ENCODE results near the gene TMEM175.

TMEM175 gene

GRCh38 chr4:966266-967112, 34.2 kb downstream of the TMEM175 start:
- no CpG with 5 or more reads among the region's 48 CpGs for WGBS (ENCODE audit: extremely low coverage, insufficient coverage, insufficient read length)
- Histone ChIP-seq H3K79me2 (ENCODE audit: control insufficient read depth, insufficient read depth, low read length, poor library complexity) (no peaks in the 10 kb centered on the region), H3K27me3 (ENCODE audit: insufficient read depth, low read length) (peaks cover 18% of the 10 kb centered on the region), H3K18ac (ENCODE audit: low read length) (no peak overlapping the region), H2BK12ac (ENCODE audit: low read length) (no peak overlapping the region), H3K4ac (ENCODE audit: low read depth, low read length) (no peak overlapping the region), H4K8ac (ENCODE audit: low read depth, low read length) (no peak overlapping the region), H4K12ac (ENCODE audit: low read depth, low read length) (no peak overlapping the region), H3K27ac (ENCODE audit: low read depth, low read length) (no peak overlapping the region), H3K9me3 (ENCODE audit: insufficient read depth, low read depth, low read length) (peaks cover 4% of the 10 kb centered on the region), H4K91ac (ENCODE audit: low read depth, low read length) (no peak overlapping the region), H2BK120ac (ENCODE audit: insufficient read depth, low read length, poor library complexity) (no peak overlapping the region), H3K4me1 (ENCODE audit: control insufficient read depth in 1 of 2, insufficient read depth in 2 of 2, low read length in 2 of 2) (peaks cover 0 to 3% of the 10 kb centered on the region in 2 experiments), H3K9ac (ENCODE audit: low read length) (no peak overlapping the region), H3K23ac (ENCODE audit: low read length) (no peak overlapping the region), H3K14ac (ENCODE audit: low read length) (no peak overlapping the region), H2AK5ac (ENCODE audit: low read length) (no peak overlapping the region), H3K4me3 (ENCODE audit: low read depth, low read length) (no peak overlapping the region), H2BK5ac (ENCODE audit: low read depth, low read length, poor library complexity) (no peak overlapping the region), H2AFZ (ENCODE audit: insufficient read depth, low read length, poor library complexity) (no peak overlapping the region), H3K4me2 (ENCODE audit: low read length) (no peak overlapping the region), H3K79me1 (ENCODE audit: low read length) (no peaks in the 10 kb centered on the region), H3K36me3 (ENCODE audit: control insufficient read depth in 1 of 2, insufficient read depth in 2 of 2, low read length in 2 of 2) (peaks cover 15 to 21% of the 10 kb centered on the region in 2 experiments)
- DNase-seq = no peak

DNA sequence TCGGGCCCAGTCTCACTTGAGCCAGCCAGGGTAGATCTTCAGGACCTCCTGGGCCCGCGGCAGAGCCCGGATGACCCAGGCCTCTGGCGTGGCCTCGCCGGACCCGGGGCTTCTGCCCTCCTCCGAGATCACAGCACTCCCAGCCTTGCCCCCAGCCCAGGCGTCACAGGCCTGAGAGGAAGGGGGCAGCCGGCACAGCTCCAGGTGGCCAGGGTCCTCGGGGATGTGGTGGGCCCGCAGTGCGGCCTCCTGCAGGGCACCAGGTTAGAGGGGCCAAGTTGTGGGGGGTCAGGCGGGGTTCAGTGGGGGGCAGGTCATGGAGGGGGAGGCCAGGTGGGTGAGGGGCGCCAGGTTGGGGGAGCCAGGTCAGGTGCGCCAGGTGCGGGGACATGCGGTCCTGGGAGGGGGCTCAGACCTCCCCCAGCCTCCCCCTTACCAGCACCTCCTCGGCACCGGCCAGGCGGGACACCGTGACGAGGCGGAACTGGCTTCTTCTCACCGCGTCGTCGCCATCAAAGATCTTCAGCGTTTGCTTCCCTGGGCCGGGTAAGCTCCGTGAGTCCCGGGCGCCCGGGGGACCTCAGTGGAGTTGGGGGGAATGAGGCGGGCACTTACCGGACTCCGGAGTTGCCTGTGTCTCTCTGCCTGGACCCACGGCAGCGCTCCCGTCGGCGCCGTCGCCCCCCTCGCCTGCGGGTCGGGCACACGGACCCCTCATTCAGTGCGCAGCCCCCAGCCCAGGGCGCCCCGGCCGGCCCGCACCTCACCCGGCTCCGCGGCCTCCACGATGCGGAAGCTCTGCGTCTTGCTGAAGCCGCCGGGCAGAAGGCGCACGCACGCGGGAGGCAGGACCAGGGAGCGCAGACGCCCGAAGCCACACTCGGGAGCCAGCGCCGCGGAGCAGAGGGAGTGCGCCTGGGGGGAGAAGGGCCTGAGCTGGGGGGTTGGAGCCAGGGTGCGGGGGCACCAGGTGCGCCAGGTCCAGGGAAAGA, 35.1 kb downstream of the TMEM175 start:
- no CpG with 5 or more reads among the region's 76 CpGs for WGBS (ENCODE audit: extremely low coverage, insufficient coverage, insufficient read length)
- Histone ChIP-seq H3K27me3 (ENCODE audit: insufficient read depth, low read length) (peaks cover 18% of the 10 kb centered on the region), H2BK120ac (ENCODE audit: insufficient read depth, low read length, poor library complexity) (no peak overlapping the region), H4K8ac (ENCODE audit: low read depth, low read length) (no peak overlapping the region), H3K23ac (ENCODE audit: low read length) (no peak overlapping the region), H2AK5ac (ENCODE audit: low read length) (no peak overlapping the region), H3K14ac (ENCODE audit: low read length) (no peak overlapping the region), H2BK5ac (ENCODE audit: low read depth, low read length, poor library complexity) (no peak overlapping the region), H3K9ac (ENCODE audit: low read length) (no peak overlapping the region), H3K9me3 (ENCODE audit: insufficient read depth, low read depth, low read length) (peaks cover 4% of the 10 kb centered on the region), H3K4me3 (ENCODE audit: low read depth, low read length) (no peak overlapping the region), H3K4ac (ENCODE audit: low read depth, low read length) (no peak overlapping the region), H2BK12ac (ENCODE audit: low read length) (no peak overlapping the region), H3K18ac (ENCODE audit: low read length) (no peak overlapping the region), H4K91ac (ENCODE audit: low read depth, low read length) (no peak overlapping the region), H3K4me2 (ENCODE audit: low read length) (peak overlapping the region; percentile 4), H2AFZ (ENCODE audit: insufficient read depth, low read length, poor library complexity) (no peak overlapping the region), H3K27ac (ENCODE audit: low read depth, low read length) (no peak overlapping the region), H3K36me3 (ENCODE audit: control insufficient read depth in 1 of 2, insufficient read depth in 2 of 2, low read length in 2 of 2) (peaks cover 8 to 13% of the 10 kb centered on the region in 2 experiments), H4K12ac (ENCODE audit: low read depth, low read length) (no peak overlapping the region), H3K79me2 (ENCODE audit: control insufficient read depth, insufficient read depth, low read length, poor library complexity) (no peaks in the 10 kb centered on the region), H3K4me1 (ENCODE audit: control insufficient read depth in 1 of 2, insufficient read depth in 2 of 2, low read length in 2 of 2) (peaks cover under 1 to 7% of the 10 kb centered on the region in 2 experiments), H3K79me1 (ENCODE audit: low read length) (no peaks in the 10 kb centered on the region)
- DNase-seq = no peak

DNA sequence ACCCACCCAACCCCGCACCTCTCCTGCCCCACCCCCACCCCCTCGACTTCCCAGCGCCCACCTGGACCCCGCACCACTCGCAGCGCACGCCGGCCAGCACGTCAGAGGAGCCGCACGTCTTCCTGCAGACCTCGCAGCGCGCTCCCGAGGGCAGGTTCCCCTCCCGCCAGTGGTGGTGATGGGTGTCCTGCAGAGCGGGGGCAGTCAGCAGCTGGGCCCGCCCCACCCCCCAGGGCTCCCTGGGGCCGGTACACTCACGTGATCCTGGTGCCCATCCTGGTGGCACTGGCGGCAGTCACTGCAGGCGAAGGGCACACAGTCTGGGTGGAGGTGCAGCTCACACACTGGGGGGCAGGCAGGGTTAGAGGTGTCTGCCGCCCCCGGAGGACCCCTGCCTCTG, 36.0 kb downstream of the TMEM175 start:
- H4K91ac ChIP-seq (ENCODE audit: low read depth, low read length) = no peak overlapping the region
- peaks cover 4% of the 10 kb centered on the region for H3K79me1 ChIP-seq (ENCODE audit: low read length)
- H3K9ac ChIP-seq (ENCODE audit: low read length) = no peak overlapping the region
- peaks cover 6% of the 10 kb centered on the region for H3K9me3 ChIP-seq (ENCODE audit: insufficient read depth, low read depth, low read length)
- peaks cover 25% of the 10 kb centered on the region for H3K27me3 ChIP-seq (ENCODE audit: insufficient read depth, low read length)
- no peak overlapping the region for H2BK5ac ChIP-seq (ENCODE audit: low read depth, low read length, poor library complexity)
- H2AFZ ChIP-seq (ENCODE audit: insufficient read depth, low read length, poor library complexity) = no peak overlapping the region
- H2AK5ac ChIP-seq (ENCODE audit: low read length) = no peak overlapping the region
- no peak overlapping the region for H3K18ac ChIP-seq (ENCODE audit: low read length)
- no peak overlapping the region for H3K14ac ChIP-seq (ENCODE audit: low read length)
- DNase-seq = no peak
- H3K79me2 ChIP-seq (ENCODE audit: control insufficient read depth, insufficient read depth, low read length, poor library complexity) = no peaks in the 10 kb centered on the region
- no peak overlapping the region for H4K8ac ChIP-seq (ENCODE audit: low read depth, low read length)
- H2BK12ac ChIP-seq (ENCODE audit: low read length) = no peak overlapping the region
- no peak overlapping the region for H2BK120ac ChIP-seq (ENCODE audit: insufficient read depth, low read length, poor library complexity)
- no peak overlapping the region for H3K27ac ChIP-seq (ENCODE audit: low read depth, low read length)
- H3K4me1 ChIP-seq (ENCODE audit: control insufficient read depth in 1 of 2, insufficient read depth in 2 of 2, low read length in 2 of 2) = peaks cover 6 to 13% of the 10 kb centered on the region in 2 experiments
- H4K12ac ChIP-seq (ENCODE audit: low read depth, low read length) = no peak overlapping the region
- H3K4me3 ChIP-seq (ENCODE audit: low read depth, low read length) = no peak overlapping the region
- WGBS (ENCODE audit: extremely low coverage, insufficient coverage, insufficient read length) = no CpG with 5 or more reads among the region's 24 CpGs
- H3K4me2 ChIP-seq (ENCODE audit: low read length) = no peak overlapping the region
- H3K4ac ChIP-seq (ENCODE audit: low read depth, low read length) = no peak overlapping the region
- H3K36me3 ChIP-seq (ENCODE audit: control insufficient read depth in 1 of 2, insufficient read depth in 2 of 2, low read length in 2 of 2) = peaks cover 6 to 11% of the 10 kb centered on the region in 2 experiments
- no peak overlapping the region for H3K23ac ChIP-seq (ENCODE audit: low read length)

GRCh38 chr4:968621-969394, 36.5 kb downstream of the TMEM175 start:
- no peak overlapping the region for H4K8ac ChIP-seq (ENCODE audit: low read depth, low read length)
- DNase-seq = no peak
- no peak overlapping the region for H4K12ac ChIP-seq (ENCODE audit: low read depth, low read length)
- H3K14ac ChIP-seq (ENCODE audit: low read length) = no peak overlapping the region
- peaks cover 4% of the 10 kb centered on the region for H3K79me1 ChIP-seq (ENCODE audit: low read length)
- H2BK12ac ChIP-seq (ENCODE audit: low read length) = no peak overlapping the region
- H2AK5ac ChIP-seq (ENCODE audit: low read length) = no peak overlapping the region
- H3K4me1 ChIP-seq (ENCODE audit: control insufficient read depth in 1 of 2, insufficient read depth in 2 of 2, low read length in 2 of 2) = peaks cover 8 to 13% of the 10 kb centered on the region in 2 experiments
- H3K9me3 ChIP-seq (ENCODE audit: insufficient read depth, low read depth, low read length) = peaks cover 8% of the 10 kb centered on the region
- peaks cover 6 to 11% of the 10 kb centered on the region in 2 experiments for H3K36me3 ChIP-seq (ENCODE audit: control insufficient read depth in 1 of 2, insufficient read depth in 2 of 2, low read length in 2 of 2)
- WGBS (ENCODE audit: extremely low coverage, insufficient coverage, insufficient read length) = no CpG with 5 or more reads among the region's 23 CpGs
- H3K4me3 ChIP-seq (ENCODE audit: low read depth, low read length) = no peak overlapping the region
- no peak overlapping the region for H2AFZ ChIP-seq (ENCODE audit: insufficient read depth, low read length, poor library complexity)
- no peak overlapping the region for H3K4ac ChIP-seq (ENCODE audit: low read depth, low read length)
- no peaks in the 10 kb centered on the region for H3K79me2 ChIP-seq (ENCODE audit: control insufficient read depth, insufficient read depth, low read length, poor library complexity)
- no peak overlapping the region for H4K91ac ChIP-seq (ENCODE audit: low read depth, low read length)
- no peak overlapping the region for H2BK120ac ChIP-seq (ENCODE audit: insufficient read depth, low read length, poor library complexity)
- H3K27me3 ChIP-seq (ENCODE audit: insufficient read depth, low read length) = peaks cover 25% of the 10 kb centered on the region
- H3K23ac ChIP-seq (ENCODE audit: low read length) = no peak overlapping the region
- H3K18ac ChIP-seq (ENCODE audit: low read length) = no peak overlapping the region
- no peak overlapping the region for H2BK5ac ChIP-seq (ENCODE audit: low read depth, low read length, poor library complexity)
- no peak overlapping the region for H3K4me2 ChIP-seq (ENCODE audit: low read length)
- no peak overlapping the region for H3K9ac ChIP-seq (ENCODE audit: low read length)
- no peak overlapping the region for H3K27ac ChIP-seq (ENCODE audit: low read depth, low read length)
